OCI-LY7 (cell line): ENCODE measurements around the gene TSPAN6. TPM values are rescaled to one million over a fixed set of nuclear protein-coding genes. Genes with fewer than 3 reads are reported as not detected.
A peak's percentile ranks its signal among the peaks of the same experiment; 100 is the strongest.

Source experiments
- Bru-seq: library from RNA; stranded (reverse); fragments of 400-500 nt; gene quantifications from one replicate; lab custom pipeline; 2021; lab: Mats Ljungman, UMichigan
- BruChase-seq, 2 experiments: library from RNA; stranded (reverse); fragments of 400-500 nt; gene quantifications; one replicate each; lab custom pipeline; 2021; lab: Mats Ljungman, UMichigan
- BruUV-seq: library from RNA; stranded (reverse); fragments of 400-500 nt; replicated peaks from 2 replicates; lab custom pipeline; 2021; lab: Mats Ljungman, UMichigan
- CTCF ChIA-PET: fragments of 300-600 bp; sonication (Branson Sonifier 250); formaldehyde crosslinking; loops from one replicate; lab custom pipeline; 2022; ENCODE audit warnings: antibody characterized with exemption; ENCODE audit not compliant: unreplicated experiment; lab: Charles Lee
- POLR2A ChIA-PET: fragments of 300-600 bp; sonication (Branson Sonifier 250); formaldehyde crosslinking; loops from one replicate; lab custom pipeline; 2022; ENCODE audit warnings: antibody characterized with exemption; lab: Charles Lee
- DNase-seq: peaks from one replicate; pipeline ENCODE4 v3.0.0-alpha.2; 2015; ENCODE audit warnings: low spot score
- H2AFZ ChIP-seq: fragments of 200-600 bp; sonication (generic), shearing (Covaris generic); 2 replicates; pipeline ENCODE4 v1.6.1; 2014; ENCODE audit warnings: mild to moderate bottlenecking, antibody characterized with exemption, low read length, moderate library complexity
- H3K27ac ChIP-seq: fragments of 200-600 bp; sonication (generic); 2 replicates; pipeline ENCODE4 v1.5.1; 2014; ENCODE audit warnings: mixed run types, low read depth, mild to moderate bottlenecking, moderate library complexity, low read length, inconsistent platforms; ENCODE audit not compliant: poor library complexity, severe bottlenecking
- H3K36me3 ChIP-seq: fragments of 200-600 bp; sonication (generic); 2 replicates; pipeline ENCODE4 v1.6.1; 2014; ENCODE audit warnings: mild to moderate bottlenecking, antibody characterized with exemption, low read length, moderate library complexity, mixed read lengths; ENCODE audit not compliant: insufficient read depth
- H3K4me1 ChIP-seq: fragments of 200-600 bp; sonication (generic); 2 replicates; pipeline ENCODE4 v1.5.1; 2014; ENCODE audit warnings: mild to moderate bottlenecking, low read length; ENCODE audit not compliant: insufficient read depth, poor library complexity, severe bottlenecking
- H3K4me2 ChIP-seq: fragments of 200-600 bp; sonication (generic); 2 replicates; pipeline ENCODE4 v1.6.1; 2014; ENCODE audit warnings: mild to moderate bottlenecking, low read length
- H3K4me3 ChIP-seq: fragments of 200-600 bp; sonication (generic); 2 replicates; pipeline ENCODE4 v1.5.1; 2014; ENCODE audit warnings: mild to moderate bottlenecking, low read depth, low read length; ENCODE audit not compliant: poor library complexity, severe bottlenecking
- H3K79me2 ChIP-seq: fragments of 200-600 bp; sonication (generic); 2 replicates; pipeline ENCODE4 v1.6.1; 2016; ENCODE audit warnings: low read depth, mild to moderate bottlenecking, low read length, moderate library complexity, mixed read lengths; ENCODE audit not compliant: insufficient read depth
- H3K9me2 ChIP-seq: fragments of 200-600 bp; sonication (generic); 2 replicates; pipeline ENCODE4 v1.6.1; 2016; ENCODE audit warnings: mild to moderate bottlenecking, low read length, mixed read lengths; ENCODE audit not compliant: insufficient read depth
- H3K9me3 ChIP-seq: fragments of 200-600 bp; sonication (generic); 2 replicates; pipeline ENCODE4 v1.6.1; 2014; ENCODE audit warnings: mild to moderate bottlenecking, mixed run types, low read length, mixed read lengths
- H4K20me1 ChIP-seq: fragments of 200-600 bp; sonication (generic); 2 replicates; pipeline ENCODE4 v1.6.1; 2014; ENCODE audit warnings: mild to moderate bottlenecking, antibody characterized with exemption, low read length, moderate library complexity, mixed read lengths; ENCODE audit not compliant: insufficient read depth
- EZH2phosphoT487 ChIP-seq: fragments of 200-600 bp; sonication (generic); IDR thresholded peaks from 2 replicates; pipeline ENCODE4 v1.6.1; 2018; ENCODE audit warnings: low read depth, borderline replicate concordance, mild to moderate bottlenecking, mixed run types, antibody characterized with exemption, low read length, moderate library complexity, mixed read lengths
- intact Hi-C: fragments of 100-400 bp; cut with micrococcal nuclease; formaldehyde crosslinking; loops from one replicate; pipeline ENCODE4 v1.10.0; 2022; ENCODE audit not compliant: unreplicated experiment
- long read RNA-seq: library from polyadenylated mRNA; stranded (forward); transcript quantifications from one replicate; pipeline ENCODE4 v2.0.0, GENCODE V29; 2022
- total RNA-seq, 2 experiments: library from RNA; depleted of rRNA in 1 of 2; stranded (reverse); fragments of >200 nt in 1 of 2; shearing (Covaris generic) in 1 of 2; gene quantifications; 2 replicates each; pipeline ENCODE4 v1.2.3, GENCODE V29; 2014 to 2022
- TF ChIP-seq, protein P1 (sequence below): fragments of 200-600 bp; sonication (generic); conservative IDR thresholded peaks from 2 replicates; pipeline ENCODE4 v1.5.1; 2014; ENCODE audit warnings: mild to moderate bottlenecking, antibody characterized with exemption, low read length, moderate library complexity, mixed read lengths

TSPAN6 gene, protein sequence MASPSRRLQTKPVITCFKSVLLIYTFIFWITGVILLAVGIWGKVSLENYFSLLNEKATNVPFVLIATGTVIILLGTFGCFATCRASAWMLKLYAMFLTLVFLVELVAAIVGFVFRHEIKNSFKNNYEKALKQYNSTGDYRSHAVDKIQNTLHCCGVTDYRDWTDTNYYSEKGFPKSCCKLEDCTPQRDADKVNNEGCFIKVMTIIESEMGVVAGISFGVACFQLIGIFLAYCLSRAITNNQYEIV
- total RNA-seq (2014; rRNA removed; shearing (Covaris generic)) (not detected in 2 replicates), total RNA-seq (2022) (not detected in 2 replicates), Bru-seq, nascent RNA (percentile 9 among the genes with signal in this experiment), BruChase-seq, experiment 1, labeled RNA remaining after a 6-hour chase (not detected), BruChase-seq, experiment 2, labeled RNA remaining after a 2-hour chase (not detected)
- long read RNA-seq, result 0 reads

DNA sequence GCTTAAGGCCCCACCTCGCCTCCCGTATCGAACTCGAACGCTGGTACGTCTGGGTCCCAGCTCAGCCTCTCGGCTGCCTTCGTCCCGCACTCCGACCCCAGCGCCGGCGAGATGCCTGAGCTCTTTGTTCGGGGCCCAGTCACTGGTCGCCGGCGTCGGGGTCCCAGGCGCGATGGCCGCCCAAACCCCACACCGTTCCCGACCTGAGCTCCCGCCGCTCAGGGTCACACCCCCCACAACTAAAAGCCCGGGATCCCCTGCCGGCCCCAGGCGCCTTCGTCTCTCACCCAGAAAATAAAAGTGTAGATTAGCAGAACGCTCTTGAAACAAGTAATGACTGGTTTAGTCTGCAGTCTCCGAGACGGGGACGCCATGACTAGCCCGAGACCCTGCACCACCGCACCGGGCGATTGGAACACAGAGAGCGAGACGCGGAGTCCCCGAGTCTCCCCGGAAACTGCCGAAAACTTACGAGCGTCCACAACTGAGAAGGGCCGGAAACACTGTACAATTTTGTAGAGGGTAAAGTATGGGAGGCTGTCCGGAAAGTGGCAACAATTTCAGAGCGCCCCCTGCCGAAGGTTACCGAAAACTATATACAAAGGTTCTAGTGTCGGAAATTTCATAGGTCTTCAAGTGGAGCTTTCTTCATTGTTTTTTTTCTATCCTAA is at the start of gene TSPAN6:
Gene TSPAN6 (minus strand): TSS at position 486 of the 671 bp plus-strand sequence. CDS start 112 bp downstream, at position 374.
- Histone ChIP-seq H4K20me1 (no peaks in the 10 kb centered on the region), H3K9me2 (no peaks in the 10 kb centered on the region), H3K9me3 (no peaks in the 10 kb centered on the region), H3K4me2 (no peak within 1 kb of the TSS), H3K27ac (no peak within 1 kb of the TSS), H3K79me2 (no peaks in the 10 kb centered on the region), H3K4me3 (no peak within 1 kb of the TSS), H3K4me1 (no peaks in the 10 kb centered on the region), H3K36me3 (no peaks in the 10 kb centered on the region), H2AFZ (no peak within 1 kb of the TSS)
- ChIA-PET CTCF (no interaction called here), POLR2A (no interaction called here)
- no peak for DNase-seq
- BruUV-seq, result no TSS peak
- TF ChIP-seq, protein P1, sequence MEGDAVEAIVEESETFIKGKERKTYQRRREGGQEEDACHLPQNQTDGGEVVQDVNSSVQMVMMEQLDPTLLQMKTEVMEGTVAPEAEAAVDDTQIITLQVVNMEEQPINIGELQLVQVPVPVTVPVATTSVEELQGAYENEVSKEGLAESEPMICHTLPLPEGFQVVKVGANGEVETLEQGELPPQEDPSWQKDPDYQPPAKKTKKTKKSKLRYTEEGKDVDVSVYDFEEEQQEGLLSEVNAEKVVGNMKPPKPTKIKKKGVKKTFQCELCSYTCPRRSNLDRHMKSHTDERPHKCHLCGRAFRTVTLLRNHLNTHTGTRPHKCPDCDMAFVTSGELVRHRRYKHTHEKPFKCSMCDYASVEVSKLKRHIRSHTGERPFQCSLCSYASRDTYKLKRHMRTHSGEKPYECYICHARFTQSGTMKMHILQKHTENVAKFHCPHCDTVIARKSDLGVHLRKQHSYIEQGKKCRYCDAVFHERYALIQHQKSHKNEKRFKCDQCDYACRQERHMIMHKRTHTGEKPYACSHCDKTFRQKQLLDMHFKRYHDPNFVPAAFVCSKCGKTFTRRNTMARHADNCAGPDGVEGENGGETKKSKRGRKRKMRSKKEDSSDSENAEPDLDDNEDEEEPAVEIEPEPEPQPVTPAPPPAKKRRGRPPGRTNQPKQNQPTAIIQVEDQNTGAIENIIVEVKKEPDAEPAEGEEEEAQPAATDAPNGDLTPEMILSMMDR, result peak; percentile 52; the same call in 1 of the 2 replicates
- no peak for TF ChIP-seq EZH2phosphoT487
- intact Hi-C loops, result no loop called here

DNA sequence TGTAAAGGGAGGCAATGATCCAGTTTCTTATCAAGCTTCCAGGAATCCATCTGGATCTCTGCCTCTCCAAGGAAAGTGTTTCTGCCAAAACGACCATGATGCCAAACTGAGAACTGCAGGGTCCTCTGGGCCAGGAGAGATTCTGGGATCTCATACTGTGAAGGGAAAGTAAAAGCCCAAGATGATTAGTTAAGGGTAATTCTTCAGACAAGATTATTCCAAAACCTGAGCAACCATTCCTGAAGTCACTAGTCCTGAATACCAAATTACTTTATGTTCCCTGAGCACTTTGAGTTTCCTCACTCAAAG is 49.3 kb upstream of the TSPAN6 start:
- ChIA-PET POLR2A (no interaction called here), CTCF (interaction anchor here (3.1 kb wide), 1 partner anchor 83 kb away, joined by 10 read pairs; no protein-coding TSS in a partner anchor)
- no peak overlapping the region for H2AFZ ChIP-seq
- no peak overlapping the region for H3K27ac ChIP-seq
- H3K4me3 ChIP-seq, result no peak overlapping the region
- peaks cover 21% of the 10 kb centered on the region for H3K4me1 ChIP-seq
- no peak for TF ChIP-seq EZH2phosphoT487
- TF ChIP-seq, protein P1, result peak; percentile 28; the same call in 1 of the 2 replicates
- no peak overlapping the region for H3K4me2 ChIP-seq
- H3K9me2 ChIP-seq, result no peaks in the 10 kb centered on the region
- no TSS peak for BruUV-seq
- no peaks in the 10 kb centered on the region for H3K9me3 ChIP-seq
- DNase-seq, result no peak
- no peaks in the 10 kb centered on the region for H3K36me3 ChIP-seq
- no peaks in the 10 kb centered on the region for H3K79me2 ChIP-seq
- intact Hi-C loops, result loop anchor here (1.0 to 5.0 kb wide), 2 partner anchors 82 to 521 kb away; no protein-coding TSS in a partner anchor
- no peaks in the 10 kb centered on the region for H4K20me1 ChIP-seq
